Ishikawa (cell line): ENCODE data around the gene RPL27A.

Experiments
- CEBPB ChIP-seq: IDR thresholded peaks from 2 replicates; pipeline ENCODE4 v1.6.1; 2012
- EGR1 ChIP-seq: IDR thresholded peaks from 2 replicates; pipeline ENCODE4 v1.6.1; 2012
- EP300 ChIP-seq: IDR thresholded peaks from 2 replicates; pipeline ENCODE4 v1.6.1; 2012; ENCODE audit warnings: borderline replicate concordance
- MAX ChIP-seq: IDR thresholded peaks from 2 replicates; pipeline ENCODE4 v1.6.1; 2012
- REST ChIP-seq: IDR thresholded peaks from 2 replicates; pipeline ENCODE4 v1.6.1; 2012; ENCODE audit warnings: low read depth, mild to moderate bottlenecking
- TAF1 ChIP-seq: IDR thresholded peaks from 2 replicates; pipeline ENCODE4 v1.6.1; 2012; ENCODE audit warnings: low read depth, mild to moderate bottlenecking
- YY1 ChIP-seq: IDR thresholded peaks from 2 replicates; pipeline ENCODE4 v1.6.1; 2012; ENCODE audit warnings: low read depth

- TF ChIP-seq TAF1 (no peak), REST (no peak), MAX (no peak), CEBPB (no peak), EGR1 (no peak), EP300 (no peak), YY1 (no peak)
Measured at GRCh38 chr11:8735094-8735493, 52.5 kb downstream of the RPL27A start.
